Effector memory CD4-positive, alpha-beta T cell (primary cell): ENCODE measurements around the gene TRPV3.

Experiments
- DNase-seq, 3 donors: peaks; one replicate each; pipeline ENCODE4 v3.0.0-alpha.2; 2020
- H3K27ac ChIP-seq: 2 replicates; pipeline ENCODE4 v1.7.0; 2013; ENCODE audit warnings: mild to moderate bottlenecking, low read length, moderate library complexity; ENCODE audit not compliant: insufficient read depth, poor library complexity, severe bottlenecking
- H3K27me3 ChIP-seq: replicated peaks from 2 replicates; pipeline ENCODE4 v1.7.0; 2013; ENCODE audit warnings: mild to moderate bottlenecking, low read length; ENCODE audit not compliant: insufficient read depth, control insufficient read depth, poor library complexity, severe bottlenecking
- H3K36me3 ChIP-seq: 2 replicates; pipeline ENCODE4 v1.7.0; 2013; ENCODE audit warnings: mild to moderate bottlenecking, low read length, moderate library complexity; ENCODE audit not compliant: control insufficient read depth, insufficient read depth
- H3K4me1 ChIP-seq: 2 replicates; pipeline ENCODE4 v1.7.0; 2013; ENCODE audit warnings: low read length, mild to moderate bottlenecking; ENCODE audit not compliant: control insufficient read depth, insufficient read depth, poor library complexity, severe bottlenecking
- H3K4me3 ChIP-seq: 2 replicates; pipeline ENCODE4 v1.7.0; 2013; ENCODE audit warnings: low read length, low read depth, mild to moderate bottlenecking; ENCODE audit not compliant: insufficient read depth, poor library complexity, severe bottlenecking
- H3K9me3 ChIP-seq: 2 replicates; pipeline ENCODE4 v1.7.0; 2013; ENCODE audit warnings: mild to moderate bottlenecking, low read length, moderate library complexity; ENCODE audit not compliant: control insufficient read depth

The TRPV3 gene

DNA sequence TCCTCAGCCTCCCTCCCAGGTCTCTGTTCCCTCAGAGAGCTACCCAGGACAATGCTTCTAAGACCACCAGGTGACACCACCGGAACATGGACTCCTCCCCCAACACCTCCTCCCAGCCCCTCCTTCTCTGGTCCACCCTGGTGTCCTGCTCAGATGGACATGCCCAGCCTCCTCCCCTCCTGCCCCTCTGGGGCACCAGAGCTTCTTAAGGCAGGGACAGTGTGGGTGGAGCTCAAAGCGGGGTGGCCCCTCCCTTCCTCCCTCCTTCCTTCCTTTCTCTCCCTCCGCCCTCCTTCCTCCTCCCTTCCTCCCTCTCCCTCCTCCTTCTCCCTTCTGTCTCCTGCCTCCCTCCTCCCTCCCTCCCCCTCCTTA lies 22.7 kb downstream of the TRPV3 start:
- H3K9me3 ChIP-seq = no peaks in the 10 kb centered on the region
- no peaks in the 10 kb centered on the region for H3K36me3 ChIP-seq
- no peak overlapping the region for H3K4me3 ChIP-seq
- peaks cover 3% of the 10 kb centered on the region for H3K4me1 ChIP-seq
- H3K27ac ChIP-seq = no peak overlapping the region
- no peaks in the 10 kb centered on the region for H3K27me3 ChIP-seq
- DNase-seq = no peak

- no peaks in the 10 kb centered on the region for H3K36me3 ChIP-seq
- no peaks in the 10 kb centered on the region for H3K27me3 ChIP-seq
- H3K4me1 ChIP-seq = peaks cover 3% of the 10 kb centered on the region
- no peak for DNase-seq
- no peak overlapping the region for H3K4me3 ChIP-seq
- H3K27ac ChIP-seq = no peak overlapping the region
- no peaks in the 10 kb centered on the region for H3K9me3 ChIP-seq
These were observed 23.9 kb downstream of the TRPV3 start for GRCh38 chr17:3533752-3534151.

GRCh38 chr17:3532859-3533142 lies 24.8 kb downstream of the TRPV3 start:
- Histone ChIP-seq H3K9me3 (no peaks in the 10 kb centered on the region), H3K36me3 (no peaks in the 10 kb centered on the region), H3K4me3 (no peak overlapping the region), H3K27ac (no peak overlapping the region), H3K4me1 (peaks cover 3% of the 10 kb centered on the region), H3K27me3 (no peaks in the 10 kb centered on the region)
- DNase-seq = no peak

- H3K27ac ChIP-seq = no peak overlapping the region
These were observed 25.3 kb downstream of the TRPV3 start for GRCh38 chr17:3532106-3532858.

GRCh38 chr17:3531266-3532101 lies 26.1 kb downstream of the TRPV3 start:
- Histone ChIP-seq H3K4me3 (no peak overlapping the region), H3K27me3 (no peaks in the 10 kb centered on the region), H3K36me3 (no peaks in the 10 kb centered on the region), H3K27ac (no peak overlapping the region), H3K4me1 (peaks cover 3% of the 10 kb centered on the region), H3K9me3 (no peaks in the 10 kb centered on the region)
- DNase-seq = no peak

More at GRCh38 chr17:3532106-3532858, 25.3 kb downstream of the TRPV3 start:
- H3K9me3 ChIP-seq = no peaks in the 10 kb centered on the region
- H3K4me1 ChIP-seq = peaks cover 3% of the 10 kb centered on the region
- H3K4me3 ChIP-seq = no peak overlapping the region
- no peak for DNase-seq
- H3K27me3 ChIP-seq = no peaks in the 10 kb centered on the region
- H3K36me3 ChIP-seq = no peaks in the 10 kb centered on the region

DNA sequence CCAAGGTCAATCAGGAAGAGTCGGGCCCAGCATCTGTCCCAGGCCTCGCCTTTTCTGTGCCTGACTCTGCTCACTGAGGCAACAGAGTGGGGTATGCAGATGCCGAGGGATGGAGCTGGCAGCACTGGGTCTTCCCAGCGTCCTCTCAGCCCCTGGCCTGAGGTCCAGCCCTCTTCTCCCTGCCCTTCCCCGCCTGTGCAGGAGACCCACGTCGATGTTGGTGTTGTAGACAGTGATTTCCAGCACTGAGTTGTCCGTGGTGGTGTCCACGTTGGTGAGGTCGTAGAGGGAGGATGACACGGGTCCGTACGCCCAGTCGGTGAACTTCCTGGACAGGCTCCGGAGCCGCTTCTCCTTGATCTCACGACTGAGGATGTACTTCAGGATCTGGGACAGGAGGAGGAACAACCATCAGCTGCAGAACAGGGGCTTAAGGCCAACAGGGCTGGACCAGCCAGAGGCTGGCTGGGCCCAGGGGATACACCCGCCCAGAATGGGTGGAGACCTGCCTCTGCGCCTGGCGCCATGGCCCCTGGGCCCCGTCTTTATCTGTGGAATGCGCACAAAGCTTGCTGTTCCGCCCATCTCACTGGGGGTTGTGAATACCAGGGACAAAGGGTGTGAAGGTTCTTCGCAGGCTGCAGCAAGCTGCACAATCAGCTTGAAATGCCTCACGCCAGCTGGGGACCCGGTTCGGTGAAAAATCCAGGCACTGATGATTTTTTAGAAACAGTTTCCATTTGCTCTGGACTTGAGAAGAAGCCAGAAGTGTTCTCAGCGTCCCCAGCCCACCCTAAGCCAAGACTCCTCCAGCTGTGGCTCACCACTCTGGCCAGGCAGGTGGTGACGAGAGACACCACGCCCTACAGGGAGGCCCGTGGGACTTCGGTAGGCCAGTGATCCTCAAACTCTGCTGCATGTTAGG lies 27.5 kb downstream of the TRPV3 start:
- no peaks in the 10 kb centered on the region for H3K4me1 ChIP-seq
- no peak overlapping the region for H3K27ac ChIP-seq
- H3K27me3 ChIP-seq = no peaks in the 10 kb centered on the region
- no peak for DNase-seq
- no peaks in the 10 kb centered on the region for H3K36me3 ChIP-seq
- H3K9me3 ChIP-seq = no peaks in the 10 kb centered on the region
- H3K4me3 ChIP-seq = no peak overlapping the region

DNA sequence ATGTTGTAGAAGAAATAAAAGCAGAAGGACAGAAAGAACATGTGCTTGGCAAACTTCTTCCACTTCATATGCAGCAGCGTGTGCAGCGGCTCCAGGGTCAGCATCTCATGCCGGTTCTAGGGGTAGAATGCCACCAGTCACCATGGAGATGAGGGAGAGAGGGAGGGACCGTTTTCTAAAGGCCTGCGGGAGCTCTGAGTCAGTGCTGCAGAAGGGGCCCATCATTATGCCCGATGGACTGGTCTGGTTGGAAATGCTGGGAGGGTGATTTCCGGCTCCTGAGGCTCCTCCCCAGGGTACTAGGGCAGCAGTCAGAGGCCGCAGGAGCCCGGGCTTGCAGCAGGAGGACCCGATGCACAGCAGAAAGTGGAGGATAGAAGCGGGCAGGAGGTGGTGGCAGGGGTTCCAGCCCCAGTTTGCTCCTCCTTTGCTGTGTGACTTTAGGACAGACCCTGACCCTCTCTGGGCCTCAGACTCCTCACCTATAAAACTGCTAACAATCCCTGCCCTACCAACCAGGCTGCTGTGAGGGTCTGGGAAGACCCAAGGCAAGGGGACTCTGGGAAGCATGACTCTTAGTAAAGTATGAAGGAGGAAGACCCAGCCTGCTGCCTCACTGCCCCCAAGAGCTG lies 28.6 kb downstream of the TRPV3 start:
- Histone ChIP-seq H3K27me3 (no peaks in the 10 kb centered on the region), H3K27ac (no peak overlapping the region), H3K36me3 (no peaks in the 10 kb centered on the region)

GRCh38 chr17:3528403-3528851 lies 29.2 kb downstream of the TRPV3 start:
- no peak overlapping the region for H3K4me3 ChIP-seq
- H3K4me1 ChIP-seq = no peaks in the 10 kb centered on the region
- H3K27ac ChIP-seq = no peak overlapping the region
- no peak for DNase-seq
- H3K9me3 ChIP-seq = no peaks in the 10 kb centered on the region
- H3K36me3 ChIP-seq = no peaks in the 10 kb centered on the region
- no peaks in the 10 kb centered on the region for H3K27me3 ChIP-seq

More for the DNA sequence above, 28.6 kb downstream of the TRPV3 start:
- Histone ChIP-seq H3K4me3 (no peak overlapping the region), H3K4me1 (no peaks in the 10 kb centered on the region), H3K9me3 (no peaks in the 10 kb centered on the region)
- no peak for DNase-seq

DNA sequence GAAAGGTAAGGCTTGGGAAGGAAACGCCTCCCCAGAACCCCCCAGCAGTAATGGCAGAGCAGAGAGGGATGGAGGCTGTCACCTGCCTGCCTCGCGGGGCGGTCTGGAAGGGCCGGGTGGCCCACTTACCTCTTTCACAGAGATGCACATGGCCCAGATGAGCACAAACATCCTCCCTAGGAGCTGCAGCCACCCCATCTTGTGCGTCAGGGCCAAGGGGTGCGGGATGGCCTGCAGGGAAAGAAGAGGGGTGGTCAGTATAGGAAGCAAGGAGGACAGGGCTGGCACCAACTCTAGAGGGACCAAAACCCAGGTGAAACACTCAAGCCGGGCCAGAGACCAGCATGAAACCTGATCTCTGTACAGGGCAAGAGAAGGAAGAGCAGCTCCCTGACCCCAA lies 29.7 kb downstream of the TRPV3 start:
- DNase-seq = no peak
- H3K27me3 ChIP-seq = no peaks in the 10 kb centered on the region
- no peaks in the 10 kb centered on the region for H3K9me3 ChIP-seq
- no peaks in the 10 kb centered on the region for H3K4me1 ChIP-seq
- no peak overlapping the region for H3K4me3 ChIP-seq
- no peak overlapping the region for H3K27ac ChIP-seq
- no peaks in the 10 kb centered on the region for H3K36me3 ChIP-seq
